Upper lobe of left lung (tissue), 6 donors: Measurements from ENCODE around the gene ADH6. TPM values are rescaled to one million over a fixed set of nuclear protein-coding genes. Genes with fewer than 3 reads are reported as not detected.

ENCODE experiments used
- ATAC-seq, 2 donors: fragments of 200-7000 bp; cut with Tn5 transposase; one replicate each; pipeline ENCODE4 v1.9.1; 2022; ENCODE audit warnings: mild to moderate bottlenecking in 2 of 2, moderate library complexity in 2 of 2; ENCODE audit not compliant: low FRiP score in 2 of 2
- DNase-seq, 2 donors: peaks; one replicate each; pipeline ENCODE4 v3.0.0-alpha.2; 2019 to 2020
- H3K27ac ChIP-seq, 4 donors: fragments of 200-600 bp; sonication (generic); one replicate each; pipeline ENCODE4 v1.5.1; 2016 to 2019
- H3K27me3 ChIP-seq, 4 donors: fragments of 200-600 bp; sonication (generic); one replicate each; pipeline ENCODE4 v1.5.1; 2017 to 2019
- H3K36me3 ChIP-seq, 4 donors: fragments of 200-600 bp; sonication (generic); one replicate each; pipeline ENCODE4 v1.5.1; 2016 to 2019
- H3K4me1 ChIP-seq, 4 donors: fragments of 200-600 bp; sonication (generic); one replicate each; pipeline ENCODE4 v1.5.1; 2018 to 2019
- H3K4me3 ChIP-seq, 4 donors: fragments of 200-600 bp; sonication (generic); one replicate each; pipeline ENCODE4 v1.5.1; 2017 to 2019; ENCODE audit warnings: mild to moderate bottlenecking in 2 of 4, moderate library complexity in 1 of 4
- H3K9me3 ChIP-seq, 4 donors: fragments of 200-600 bp; sonication (generic); one replicate each; pipeline ENCODE4 v1.5.1; 2018 to 2019
- EP300 ChIP-seq, 4 donors: sonication (generic); formaldehyde crosslinking; IDR thresholded peaks; one replicate each; pipeline ENCODE4 v1.5.1; 2017; ENCODE audit warnings: antibody characterized with exemption in 4 of 4, control low read depth in 2 of 4
- POLR2A ChIP-seq, 4 donors: fragments of 450-650 bp; IDR thresholded peaks; one replicate each; pipeline ENCODE4 v1.5.1; 2016 to 2017; ENCODE audit warnings: antibody characterized with exemption in 4 of 4, mild to moderate bottlenecking in 2 of 4
- POLR2AphosphoS5 ChIP-seq, 2 donors: sonication (generic); formaldehyde crosslinking; IDR thresholded peaks; one replicate each; pipeline ENCODE4 v1.5.1; 2017; ENCODE audit warnings: antibody characterized with exemption in 2 of 2
- WGBS, 2 donors: methylation state at CpG; one replicate each; pipeline ENCODE4 v1.1.5; 2017 to 2018; 5-methylcytosine and 5-hydroxymethylcytosine counted together
- total RNA-seq, 6 donors: library from RNA; depleted of rRNA in 4 of 6; stranded (reverse); fragments of >200 nt in 4 of 6; gene quantifications; one replicate each; pipeline versions ENCODE4 v1.1.0 to v1.2.1, GENCODE V29; 2016 to 2021
- TF ChIP-seq, protein P1 (sequence below), 6 experiments: fragments of 450-650 bp in 4 of 6; fragments of 200-600 bp in 2 of 6; sonication (generic) in 2 of 6; IDR thresholded peaks; one replicate each; pipeline ENCODE4 v1.5.1; 2016 to 2019; ENCODE audit warnings: antibody characterized with exemption in 6 of 6
- donor health status: DM: no; HTN: no; CAD: no; lungs with moderate emphysema.
- donor health status: DM: no; HTN: yes; CAD: no; lungs with severe emphysema.

The ADH6 gene
- total RNA-seq, 6 donors from 2014 or later: 0.30 to 1.3 (median 0.39) TPM; not detected in 2

DNA sequence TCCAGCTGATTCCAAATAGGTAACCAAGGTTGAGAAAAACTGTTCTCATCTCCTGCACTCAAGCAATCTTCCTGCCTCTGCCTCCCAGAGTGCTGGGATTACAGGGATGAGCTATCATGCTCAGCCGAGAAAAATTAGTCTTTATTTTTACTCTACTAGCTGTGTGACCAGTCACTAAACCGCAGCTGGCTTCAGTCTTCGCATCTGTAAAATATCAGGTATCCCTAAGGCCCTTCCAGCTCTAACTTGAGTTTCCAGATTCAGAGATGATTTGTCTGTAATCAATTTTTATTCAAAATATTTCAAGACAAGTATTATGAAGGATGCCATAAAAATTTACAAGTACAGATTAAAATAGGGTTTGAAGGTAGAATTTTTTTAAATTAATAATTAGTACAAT, 3.5 kb downstream of the ADH6 start:
- no peaks in the 10 kb centered on the region for H3K9me3 ChIP-seq
- DNase-seq (no peak), ATAC-seq (no peak)
- H3K4me3 ChIP-seq: no peak overlapping the region
- no peaks in the 10 kb centered on the region for H3K27me3 ChIP-seq
- TF ChIP-seq POLR2AphosphoS5 (IDR thresholded peaks at IDR 0.05) (no peak), POLR2A (IDR thresholded peaks at IDR 0.05) (no peak), EP300 (IDR thresholded peaks at IDR 0.05) (no peak)
- TF ChIP-seq, protein P1, sequence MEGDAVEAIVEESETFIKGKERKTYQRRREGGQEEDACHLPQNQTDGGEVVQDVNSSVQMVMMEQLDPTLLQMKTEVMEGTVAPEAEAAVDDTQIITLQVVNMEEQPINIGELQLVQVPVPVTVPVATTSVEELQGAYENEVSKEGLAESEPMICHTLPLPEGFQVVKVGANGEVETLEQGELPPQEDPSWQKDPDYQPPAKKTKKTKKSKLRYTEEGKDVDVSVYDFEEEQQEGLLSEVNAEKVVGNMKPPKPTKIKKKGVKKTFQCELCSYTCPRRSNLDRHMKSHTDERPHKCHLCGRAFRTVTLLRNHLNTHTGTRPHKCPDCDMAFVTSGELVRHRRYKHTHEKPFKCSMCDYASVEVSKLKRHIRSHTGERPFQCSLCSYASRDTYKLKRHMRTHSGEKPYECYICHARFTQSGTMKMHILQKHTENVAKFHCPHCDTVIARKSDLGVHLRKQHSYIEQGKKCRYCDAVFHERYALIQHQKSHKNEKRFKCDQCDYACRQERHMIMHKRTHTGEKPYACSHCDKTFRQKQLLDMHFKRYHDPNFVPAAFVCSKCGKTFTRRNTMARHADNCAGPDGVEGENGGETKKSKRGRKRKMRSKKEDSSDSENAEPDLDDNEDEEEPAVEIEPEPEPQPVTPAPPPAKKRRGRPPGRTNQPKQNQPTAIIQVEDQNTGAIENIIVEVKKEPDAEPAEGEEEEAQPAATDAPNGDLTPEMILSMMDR (IDR thresholded peaks at IDR 0.05): no peak
- H3K27ac ChIP-seq: no peak overlapping the region
- WGBS, 2 donors: 93 to 97% methylated on average over 3 of the region's 3 CpGs
- H3K4me1 ChIP-seq: no peaks in the 10 kb centered on the region
- H3K36me3 ChIP-seq: no peaks in the 10 kb centered on the region

DNA sequence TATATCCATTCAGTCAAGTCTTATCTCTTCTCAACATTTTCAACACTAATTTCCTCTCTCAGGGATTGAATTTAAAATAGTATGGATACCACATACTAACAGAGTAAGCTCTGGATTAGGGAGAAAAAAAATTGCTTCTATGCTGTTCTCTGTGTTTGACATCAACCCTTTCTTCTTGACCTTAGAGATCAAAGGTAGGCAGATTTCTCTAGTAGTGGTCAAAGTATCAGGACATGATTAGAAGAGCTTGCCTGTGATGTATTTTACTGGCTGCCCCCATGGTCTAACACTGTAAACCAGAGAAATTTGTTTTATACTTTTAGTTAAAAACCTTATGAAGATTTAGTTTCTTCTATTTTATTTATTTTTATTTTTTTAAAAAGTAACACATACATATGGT, 8.3 kb downstream of the ADH6 start:
- H3K36me3 ChIP-seq: no peaks in the 10 kb centered on the region
- H3K4me1 ChIP-seq: no peaks in the 10 kb centered on the region
- no peaks in the 10 kb centered on the region for H3K9me3 ChIP-seq
- no peak for ATAC-seq
- H3K4me3 ChIP-seq: no peak overlapping the region
- no peak overlapping the region for H3K27ac ChIP-seq
- no peaks in the 10 kb centered on the region for H3K27me3 ChIP-seq
- no peak for DNase-seq
- TF ChIP-seq, protein P1 (IDR thresholded peaks at IDR 0.05): no peak
- TF ChIP-seq EP300 (IDR thresholded peaks at IDR 0.05) (no peak), POLR2A (IDR thresholded peaks at IDR 0.05) (no peak), POLR2AphosphoS5 (IDR thresholded peaks at IDR 0.05) (no peak)

DNA sequence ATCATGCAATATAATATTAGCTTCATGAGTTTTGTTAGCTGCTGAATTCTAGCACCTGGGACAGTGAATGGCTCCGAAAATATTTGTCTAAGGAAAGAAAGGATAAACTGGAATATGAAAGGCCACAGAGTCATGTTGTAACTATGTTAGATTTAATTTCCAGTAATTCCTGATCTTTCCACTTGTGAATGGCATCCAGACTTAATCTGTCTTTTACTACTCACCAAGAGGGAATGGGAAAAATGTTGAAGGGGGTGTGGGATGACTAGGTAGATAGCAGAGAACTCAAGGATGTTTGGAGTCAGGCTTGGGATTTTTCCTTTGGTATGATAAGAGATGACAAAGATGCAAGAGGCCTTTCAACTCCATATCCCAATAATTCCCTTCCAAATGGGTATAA, 9.4 kb downstream of the ADH6 start:
- WGBS, 2 donors: 81 to 91% methylated on average over 1 of the region's 1 CpG

DNA sequence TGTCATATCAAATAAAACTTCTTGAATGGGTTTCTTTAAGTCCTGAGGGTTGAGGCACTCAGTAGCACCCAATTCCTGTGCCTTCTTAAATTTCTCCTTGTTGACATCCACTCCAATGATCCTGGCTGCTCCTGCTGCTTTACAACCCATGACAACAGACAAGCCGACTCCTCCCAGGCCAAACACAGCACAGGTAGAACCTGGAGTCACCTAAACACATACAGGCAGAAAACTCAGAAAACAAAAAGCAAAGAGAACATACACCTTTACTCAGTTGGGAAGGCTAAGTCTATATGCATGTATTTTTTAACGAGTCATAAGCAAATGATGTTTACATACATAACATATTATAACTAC, 10.3 kb downstream of the ADH6 start:
- Histone ChIP-seq H3K27me3 (no peaks in the 10 kb centered on the region), H3K9me3 (no peaks in the 10 kb centered on the region), H3K4me3 (no peak overlapping the region), H3K4me1 (peaks cover 0 to 8% (median 3%) of the 10 kb centered on the region in 4 donors), H3K36me3 (no peaks in the 10 kb centered on the region), H3K27ac (peak overlapping the region in 1 of 4 donors; percentile 25)
- DNase-seq (no peak), ATAC-seq (no peak)
- TF ChIP-seq POLR2A (IDR thresholded peaks at IDR 0.05) (no peak), EP300 (IDR thresholded peaks at IDR 0.05) (no peak), POLR2AphosphoS5 (IDR thresholded peaks at IDR 0.05) (no peak)
- TF ChIP-seq, protein P1 (IDR thresholded peaks at IDR 0.05): no peak
- 69 to 82% methylated on average over 2 of the region's 2 CpGs for WGBS, 2 donors

More for the DNA sequence above, 9.4 kb downstream of the ADH6 start:
- ATAC-seq (no peak), DNase-seq (no peak)
- TF ChIP-seq, protein P1 (IDR thresholded peaks at IDR 0.05): no peak
- TF ChIP-seq EP300 (IDR thresholded peaks at IDR 0.05) (no peak), POLR2A (IDR thresholded peaks at IDR 0.05) (no peak), POLR2AphosphoS5 (IDR thresholded peaks at IDR 0.05) (no peak)
- Histone ChIP-seq H3K9me3 (no peaks in the 10 kb centered on the region), H3K4me3 (no peak overlapping the region), H3K4me1 (peaks cover 0 to 8% (median 3%) of the 10 kb centered on the region in 4 donors), H3K27me3 (no peaks in the 10 kb centered on the region), H3K27ac (no peak overlapping the region), H3K36me3 (no peaks in the 10 kb centered on the region)

DNA sequence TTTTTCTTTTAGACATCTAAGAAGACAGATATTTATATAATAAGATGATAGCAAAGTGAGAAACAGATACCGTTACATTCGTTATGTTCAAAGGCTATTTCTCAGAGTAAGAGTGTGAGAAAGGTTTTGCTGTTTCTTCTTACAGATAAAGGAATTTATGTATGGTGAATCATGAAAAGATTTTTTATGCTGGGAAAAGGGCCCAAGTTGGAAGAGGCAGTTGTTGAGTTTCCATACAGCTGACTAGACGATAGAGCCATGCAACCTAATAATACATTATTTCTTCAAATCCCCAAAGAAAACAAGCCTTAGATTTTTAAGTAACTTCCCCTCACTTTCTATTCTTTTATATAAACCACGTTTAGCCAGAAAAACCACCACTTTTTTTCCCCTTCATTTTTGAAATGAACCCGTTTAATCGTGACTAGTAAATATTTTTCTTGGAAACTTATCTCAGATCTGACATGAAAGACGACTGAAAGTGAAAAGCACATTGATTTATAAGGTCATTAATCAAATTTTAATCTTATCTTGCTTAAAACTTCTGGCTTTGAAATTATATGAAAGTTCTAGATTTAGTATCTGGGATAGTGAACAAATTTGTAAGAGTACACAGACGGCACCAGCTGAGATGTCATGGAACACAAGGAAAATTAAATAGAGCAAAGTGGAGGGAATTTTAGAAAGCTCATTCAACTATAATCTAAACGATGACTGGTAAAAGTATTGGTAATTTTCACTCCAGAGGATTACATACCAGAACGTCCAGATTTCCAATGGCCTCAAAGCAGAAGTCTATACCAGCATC, 10.9 kb downstream of the ADH6 start:
- H3K4me3 ChIP-seq: no peak overlapping the region
- DNase-seq (no peak), ATAC-seq (no peak)
- TF ChIP-seq POLR2A (IDR thresholded peaks at IDR 0.05): no peak
- TF ChIP-seq, protein P1 (IDR thresholded peaks at IDR 0.05): no peak
- no peak for TF ChIP-seq POLR2AphosphoS5 (IDR thresholded peaks at IDR 0.05)
- peaks cover 0 to 8% (median 5%) of the 10 kb centered on the region in 4 donors for H3K4me1 ChIP-seq
- WGBS, 2 donors: 46 to 50% methylated on average over 10 of the region's 10 CpGs
- peak overlapping the region in 1 of 4 donors; percentile 25 for H3K27ac ChIP-seq
- H3K9me3 ChIP-seq: no peaks in the 10 kb centered on the region
- no peaks in the 10 kb centered on the region for H3K36me3 ChIP-seq
- no peaks in the 10 kb centered on the region for H3K27me3 ChIP-seq
